ENCODE results near the gene RASGRP3. TPM values are rescaled to one million over a fixed set of nuclear protein-coding genes. Genes with fewer than 3 reads are reported as not detected.

The RASGRP3 gene
- total and polyA plus RNA-seq, 9 of the 15 experiments (the other 6 are each of a cell fraction or from before 2014, with no cell fraction given) = 0.18 to 1.7 (median 1.2) TPM

- Histone ChIP-seq H3K79me2 (ENCODE audit: control insufficient read depth, insufficient read depth, low read length) (no peaks in the 10 kb centered on the region), H3K4me3 (no peak overlapping the region), H3K36me3 (ENCODE audit: control insufficient read depth, insufficient read depth, low read length) (no peaks in the 10 kb centered on the region), H3K4me2 (ENCODE audit: insufficient read depth, low read length) (no peak overlapping the region), H3K9ac (ENCODE audit: insufficient read depth in 1 of 2, low read depth in 2 of 2, low read length in 2 of 2) (no peak overlapping the region), H4K20me1 (replicated peaks; ENCODE audit: control insufficient read depth, insufficient read depth, low read length) (no peaks in the 10 kb centered on the region), H2AFZ (ENCODE audit: low read depth, low read length) (no peak overlapping the region), H3K9me3 (replicated peaks; ENCODE audit: control insufficient read depth, insufficient read depth, low read depth, low read length) (no peaks in the 10 kb centered on the region), H3K4me1 (replicated peaks in 1 of 2; ENCODE audit: control insufficient read depth in 2 of 2, insufficient read depth in 2 of 2, low read length in 2 of 2) (no peaks in the 10 kb centered on the region), H3K9me1 (ENCODE audit: control insufficient read depth, insufficient read depth, low read length) (no peaks in the 10 kb centered on the region), H3K27ac (ENCODE audit: extremely low read depth, low read depth, low read length) (no peak overlapping the region), H3K27me3 (ENCODE audit: control insufficient read depth in 2 of 2, insufficient read depth in 2 of 2, low read length in 2 of 2) (peaks cover 5 to 9% of the 10 kb centered on the region in 2 experiments; a peak in 4 of 5 replicates)
- intact Hi-C loops (cut with micrococcal nuclease) (no loop called here), in situ Hi-C loops (cut with MboI) (no loop called here)
- no peak for DNase-seq (ENCODE audit: extremely low read depth in 1 of 4, low spot score in 3 of 4)
- ChIA-PET POLR2A (no interaction called here), CTCF (ENCODE audit: low intra/inter-chr PET ratio) (no interaction called here)
- no peak for FAIRE-seq
- no peak for ATAC-seq
- TF ChIP-seq, protein P1, sequence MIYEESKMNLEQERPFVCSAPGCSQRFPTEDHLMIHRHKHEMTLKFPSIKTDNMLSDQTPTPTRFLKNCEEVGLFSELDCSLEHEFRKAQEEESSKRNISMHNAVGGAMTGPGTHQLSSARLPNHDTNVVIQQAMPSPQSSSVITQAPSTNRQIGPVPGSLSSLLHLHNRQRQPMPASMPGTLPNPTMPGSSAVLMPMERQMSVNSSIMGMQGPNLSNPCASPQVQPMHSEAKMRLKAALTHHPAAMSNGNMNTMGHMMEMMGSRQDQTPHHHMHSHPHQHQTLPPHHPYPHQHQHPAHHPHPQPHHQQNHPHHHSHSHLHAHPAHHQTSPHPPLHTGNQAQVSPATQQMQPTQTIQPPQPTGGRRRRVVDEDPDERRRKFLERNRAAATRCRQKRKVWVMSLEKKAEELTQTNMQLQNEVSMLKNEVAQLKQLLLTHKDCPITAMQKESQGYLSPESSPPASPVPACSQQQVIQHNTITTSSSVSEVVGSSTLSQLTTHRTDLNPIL (CRISPR knock-in tag; IDR thresholded peaks at IDR 0.05) = no peak
- no peak for TF ChIP-seq SRF (CRISPR knock-in tag; IDR thresholded peaks at IDR 0.05)
- TF ChIP-seq, protein P2, sequence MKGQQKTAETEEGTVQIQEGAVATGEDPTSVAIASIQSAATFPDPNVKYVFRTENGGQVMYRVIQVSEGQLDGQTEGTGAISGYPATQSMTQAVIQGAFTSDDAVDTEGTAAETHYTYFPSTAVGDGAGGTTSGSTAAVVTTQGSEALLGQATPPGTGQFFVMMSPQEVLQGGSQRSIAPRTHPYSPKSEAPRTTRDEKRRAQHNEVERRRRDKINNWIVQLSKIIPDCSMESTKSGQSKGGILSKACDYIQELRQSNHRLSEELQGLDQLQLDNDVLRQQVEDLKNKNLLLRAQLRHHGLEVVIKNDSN (CRISPR knock-in tag; IDR thresholded peaks at IDR 0.05) = no peak
- TF ChIP-seq, protein P3, sequence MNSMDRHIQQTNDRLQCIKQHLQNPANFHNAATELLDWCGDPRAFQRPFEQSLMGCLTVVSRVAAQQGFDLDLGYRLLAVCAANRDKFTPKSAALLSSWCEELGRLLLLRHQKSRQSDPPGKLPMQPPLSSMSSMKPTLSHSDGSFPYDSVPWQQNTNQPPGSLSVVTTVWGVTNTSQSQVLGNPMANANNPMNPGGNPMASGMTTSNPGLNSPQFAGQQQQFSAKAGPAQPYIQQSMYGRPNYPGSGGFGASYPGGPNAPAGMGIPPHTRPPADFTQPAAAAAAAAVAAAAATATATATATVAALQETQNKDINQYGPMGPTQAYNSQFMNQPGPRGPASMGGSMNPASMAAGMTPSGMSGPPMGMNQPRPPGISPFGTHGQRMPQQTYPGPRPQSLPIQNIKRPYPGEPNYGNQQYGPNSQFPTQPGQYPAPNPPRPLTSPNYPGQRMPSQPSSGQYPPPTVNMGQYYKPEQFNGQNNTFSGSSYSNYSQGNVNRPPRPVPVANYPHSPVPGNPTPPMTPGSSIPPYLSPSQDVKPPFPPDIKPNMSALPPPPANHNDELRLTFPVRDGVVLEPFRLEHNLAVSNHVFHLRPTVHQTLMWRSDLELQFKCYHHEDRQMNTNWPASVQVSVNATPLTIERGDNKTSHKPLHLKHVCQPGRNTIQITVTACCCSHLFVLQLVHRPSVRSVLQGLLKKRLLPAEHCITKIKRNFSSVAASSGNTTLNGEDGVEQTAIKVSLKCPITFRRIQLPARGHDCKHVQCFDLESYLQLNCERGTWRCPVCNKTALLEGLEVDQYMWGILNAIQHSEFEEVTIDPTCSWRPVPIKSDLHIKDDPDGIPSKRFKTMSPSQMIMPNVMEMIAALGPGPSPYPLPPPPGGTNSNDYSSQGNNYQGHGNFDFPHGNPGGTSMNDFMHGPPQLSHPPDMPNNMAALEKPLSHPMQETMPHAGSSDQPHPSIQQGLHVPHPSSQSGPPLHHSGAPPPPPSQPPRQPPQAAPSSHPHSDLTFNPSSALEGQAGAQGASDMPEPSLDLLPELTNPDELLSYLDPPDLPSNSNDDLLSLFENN (IDR thresholded peaks at IDR 0.05; ENCODE audit: low read depth in 2 of 2, low read length in 2 of 2) = no peak
- TF ChIP-seq, protein P4, sequence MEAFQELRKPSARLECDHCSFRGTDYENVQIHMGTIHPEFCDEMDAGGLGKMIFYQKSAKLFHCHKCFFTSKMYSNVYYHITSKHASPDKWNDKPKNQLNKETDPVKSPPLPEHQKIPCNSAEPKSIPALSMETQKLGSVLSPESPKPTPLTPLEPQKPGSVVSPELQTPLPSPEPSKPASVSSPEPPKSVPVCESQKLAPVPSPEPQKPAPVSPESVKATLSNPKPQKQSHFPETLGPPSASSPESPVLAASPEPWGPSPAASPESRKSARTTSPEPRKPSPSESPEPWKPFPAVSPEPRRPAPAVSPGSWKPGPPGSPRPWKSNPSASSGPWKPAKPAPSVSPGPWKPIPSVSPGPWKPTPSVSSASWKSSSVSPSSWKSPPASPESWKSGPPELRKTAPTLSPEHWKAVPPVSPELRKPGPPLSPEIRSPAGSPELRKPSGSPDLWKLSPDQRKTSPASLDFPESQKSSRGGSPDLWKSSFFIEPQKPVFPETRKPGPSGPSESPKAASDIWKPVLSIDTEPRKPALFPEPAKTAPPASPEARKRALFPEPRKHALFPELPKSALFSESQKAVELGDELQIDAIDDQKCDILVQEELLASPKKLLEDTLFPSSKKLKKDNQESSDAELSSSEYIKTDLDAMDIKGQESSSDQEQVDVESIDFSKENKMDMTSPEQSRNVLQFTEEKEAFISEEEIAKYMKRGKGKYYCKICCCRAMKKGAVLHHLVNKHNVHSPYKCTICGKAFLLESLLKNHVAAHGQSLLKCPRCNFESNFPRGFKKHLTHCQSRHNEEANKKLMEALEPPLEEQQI (IDR thresholded peaks at IDR 0.05) = no peak
- TF ChIP-seq BRF1 (IDR thresholded peaks at IDR 0.05; ENCODE audit: borderline replicate concordance, extremely low read depth, insufficient read length) = no peak
- TF ChIP-seq, protein P5, sequence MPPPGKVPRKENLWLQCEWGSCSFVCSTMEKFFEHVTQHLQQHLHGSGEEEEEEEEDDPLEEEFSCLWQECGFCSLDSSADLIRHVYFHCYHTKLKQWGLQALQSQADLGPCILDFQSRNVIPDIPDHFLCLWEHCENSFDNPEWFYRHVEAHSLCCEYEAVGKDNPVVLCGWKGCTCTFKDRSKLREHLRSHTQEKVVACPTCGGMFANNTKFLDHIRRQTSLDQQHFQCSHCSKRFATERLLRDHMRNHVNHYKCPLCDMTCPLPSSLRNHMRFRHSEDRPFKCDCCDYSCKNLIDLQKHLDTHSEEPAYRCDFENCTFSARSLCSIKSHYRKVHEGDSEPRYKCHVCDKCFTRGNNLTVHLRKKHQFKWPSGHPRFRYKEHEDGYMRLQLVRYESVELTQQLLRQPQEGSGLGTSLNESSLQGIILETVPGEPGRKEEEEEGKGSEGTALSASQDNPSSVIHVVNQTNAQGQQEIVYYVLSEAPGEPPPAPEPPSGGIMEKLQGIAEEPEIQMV (tag; conservative IDR thresholded peaks at IDR 0.05; ENCODE audit: low read depth) = no peak
- TF ChIP-seq SRSF9 (IDR thresholded peaks at IDR 0.05; ENCODE audit: borderline replicate concordance, low read depth, low read length) = no peak
- no peak for TF ChIP-seq ARNT (IDR thresholded peaks at IDR 0.05)
- TF ChIP-seq POLR2B (IDR thresholded peaks at IDR 0.05; ENCODE audit: low read depth, partially characterized antibody) = no peak
- no peak for TF ChIP-seq KDM1A (IDR thresholded peaks at IDR 0.05)
- TF ChIP-seq ZNF583 (CRISPR knock-in tag; IDR thresholded peaks at IDR 0.05) = no peak
- no TSS peak for BruUV-seq (replicated peaks)
Measured at GRCh38 chr2:33497221-33497650, 20.8 kb downstream of the RASGRP3 start.

Data from K562 (cell line).